Tibial nerve (tissue), 4 donors: Measurements from ENCODE around the gene ASB16.

Experiments used
- EP300 ChIP-seq, 2 donors: sonication (generic); formaldehyde crosslinking; IDR thresholded peaks; one replicate each; pipeline ENCODE4 v1.6.1; 2017; ENCODE audit warnings: antibody characterized with exemption in 2 of 2, mild to moderate bottlenecking in 1 of 2
- POLR2A ChIP-seq, 2 donors: fragments of 450-650 bp; IDR thresholded peaks; one replicate each; pipeline ENCODE4 v1.6.1; 2017; ENCODE audit warnings: antibody characterized with exemption in 2 of 2, mild to moderate bottlenecking in 2 of 2, moderate library complexity in 2 of 2
- TF ChIP-seq, protein P1 (sequence below), 5 experiments: fragments of 200-600 bp in 3 of 5; fragments of 450-650 bp in 2 of 5; sonication (generic) in 3 of 5; IDR thresholded peaks; one replicate each; pipeline ENCODE4 v1.5.1; 2016 to 2019; ENCODE audit warnings: antibody characterized with exemption in 5 of 5, mild to moderate bottlenecking in 3 of 5, moderate library complexity in 2 of 5

DNA sequence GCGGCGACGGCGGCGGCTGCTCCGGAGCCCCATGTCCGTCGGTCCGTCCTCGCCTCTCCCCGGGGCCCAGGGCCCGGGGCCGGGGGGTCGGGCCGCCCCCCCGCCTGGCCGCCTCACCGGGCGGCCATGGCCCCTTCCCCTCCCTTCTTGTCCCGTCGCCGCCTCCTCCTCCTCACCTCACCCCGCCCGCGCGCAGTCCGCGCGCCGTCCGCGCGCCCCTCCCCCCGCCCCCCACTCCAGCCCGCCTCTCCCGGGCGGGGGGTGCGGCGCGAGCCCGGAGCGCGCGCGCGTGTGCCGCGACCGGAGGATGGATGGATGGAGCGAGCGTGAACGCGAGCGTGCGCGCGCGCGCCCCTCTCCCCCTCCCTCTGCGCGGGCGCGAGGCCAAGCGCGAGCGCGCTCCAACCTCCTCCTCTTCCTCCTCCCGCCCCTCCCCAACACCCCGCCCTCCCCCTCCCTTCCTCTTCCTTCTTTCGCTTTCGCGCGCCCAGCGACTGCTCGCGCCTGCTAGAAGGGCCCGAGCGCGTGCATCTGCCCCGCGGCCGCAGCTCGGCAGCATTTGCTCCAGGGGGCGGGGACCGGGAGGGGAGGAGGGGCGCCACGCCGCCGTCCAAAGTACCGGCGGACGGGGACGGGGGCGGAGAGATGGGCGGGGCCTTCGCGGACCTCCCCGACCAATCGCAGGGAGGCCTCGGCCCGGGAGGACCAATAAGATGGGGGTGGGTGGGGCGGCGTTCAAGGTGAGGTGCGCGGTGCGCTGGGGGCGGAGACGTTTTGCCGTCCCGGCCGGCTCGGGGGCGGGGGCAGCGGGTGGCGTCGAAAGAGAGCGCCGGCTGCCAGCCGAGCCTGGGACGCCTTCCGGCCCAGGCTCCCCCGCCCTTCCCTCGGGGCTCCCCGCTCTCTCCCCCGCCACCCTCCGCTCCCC, 29.3 kb downstream of the ASB16 start, which contains the start of gene ATXN7L3:
- TF ChIP-seq, protein P1, sequence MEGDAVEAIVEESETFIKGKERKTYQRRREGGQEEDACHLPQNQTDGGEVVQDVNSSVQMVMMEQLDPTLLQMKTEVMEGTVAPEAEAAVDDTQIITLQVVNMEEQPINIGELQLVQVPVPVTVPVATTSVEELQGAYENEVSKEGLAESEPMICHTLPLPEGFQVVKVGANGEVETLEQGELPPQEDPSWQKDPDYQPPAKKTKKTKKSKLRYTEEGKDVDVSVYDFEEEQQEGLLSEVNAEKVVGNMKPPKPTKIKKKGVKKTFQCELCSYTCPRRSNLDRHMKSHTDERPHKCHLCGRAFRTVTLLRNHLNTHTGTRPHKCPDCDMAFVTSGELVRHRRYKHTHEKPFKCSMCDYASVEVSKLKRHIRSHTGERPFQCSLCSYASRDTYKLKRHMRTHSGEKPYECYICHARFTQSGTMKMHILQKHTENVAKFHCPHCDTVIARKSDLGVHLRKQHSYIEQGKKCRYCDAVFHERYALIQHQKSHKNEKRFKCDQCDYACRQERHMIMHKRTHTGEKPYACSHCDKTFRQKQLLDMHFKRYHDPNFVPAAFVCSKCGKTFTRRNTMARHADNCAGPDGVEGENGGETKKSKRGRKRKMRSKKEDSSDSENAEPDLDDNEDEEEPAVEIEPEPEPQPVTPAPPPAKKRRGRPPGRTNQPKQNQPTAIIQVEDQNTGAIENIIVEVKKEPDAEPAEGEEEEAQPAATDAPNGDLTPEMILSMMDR (IDR thresholded peaks at IDR 0.05): no peak
- peak in 1 of 2 donors; percentile 52 for TF ChIP-seq POLR2A (IDR thresholded peaks at IDR 0.05)
- TF ChIP-seq EP300 (IDR thresholded peaks at IDR 0.05): peak in 1 of 2 donors; percentile 56
